ENCODE results near the gene MYO10. TPM values are rescaled to one million over a fixed set of nuclear protein-coding genes. Genes with fewer than 3 reads are reported as not detected.

Gene MYO10
- total and polyA plus RNA-seq, 2 experiments from 2014 or later: 119 to 276 TPM

- H3K27me3 ChIP-seq (ENCODE audit: insufficient read depth): no peaks in the 10 kb centered on the region
- no peaks in the 10 kb centered on the region for H3K9me3 Mint-ChIP-seq
- TF ChIP-seq STAT1 (IDR thresholded peaks at IDR 0.05; ENCODE audit: unreplicated experiment) (no peak), NANOG (IDR thresholded peaks at IDR 0.05; ENCODE audit: borderline replicate concordance) (no peak), CREB1 (CRISPR knock-in tag; IDR thresholded peaks at IDR 0.05; ENCODE audit: low read depth) (no peak), REST (IDR thresholded peaks at IDR 0.05; ENCODE audit: unreplicated experiment) (no peak), POLR2AphosphoS5 (IDR thresholded peaks at IDR 0.05; ENCODE audit: low read depth) (no peak), EZH2 (IDR thresholded peaks at IDR 0.05; ENCODE audit: low read depth, unreplicated experiment) (no peak), ZNF331 (CRISPR knock-in tag; IDR thresholded peaks at IDR 0.05; ENCODE audit: low read depth) (no peak), ZNF462 (CRISPR knock-in tag; IDR thresholded peaks at IDR 0.05) (no peak), ETS1 (IDR thresholded peaks at IDR 0.05) (no peak), CTCF (conservative IDR thresholded peaks at IDR 0.05; ENCODE audit: low read depth in 2 of 2) (no peak), ZNF114 (CRISPR knock-in tag; IDR thresholded peaks at IDR 0.05) (no peak), JUNB (IDR thresholded peaks at IDR 0.05; ENCODE audit: unreplicated experiment) (no peak), EZH2phosphoT487 (IDR thresholded peaks at IDR 0.05; ENCODE audit: unreplicated experiment) (no peak)
- no peaks in the 10 kb centered on the region for H4K20me1 ChIP-seq (replicated peaks; ENCODE audit: insufficient read depth)
- peaks cover 26% of the 10 kb centered on the region for H3K4me1 Mint-ChIP-seq
- no peak overlapping the region for H3K27ac Mint-ChIP-seq
- H3K36me3 ChIP-seq (ENCODE audit: insufficient read depth): peaks cover 15% of the 10 kb centered on the region
- no peak overlapping the region for H3K27ac ChIP-seq (ENCODE audit: low read depth)
- DNase-seq (ENCODE audit: low spot score): no peak
- H3K4me3 ChIP-seq: no peak overlapping the region
- no peaks in the 10 kb centered on the region for H3K9me2 ChIP-seq (ENCODE audit: insufficient read depth)
- H3K4me3 Mint-ChIP-seq: no peak overlapping the region
- no peak overlapping the region for H2AFZ ChIP-seq
- ATAC-seq: no peak
- no peak overlapping the region for H3K4me2 ChIP-seq
- no peaks in the 10 kb centered on the region for H3K79me2 ChIP-seq (replicated peaks; ENCODE audit: insufficient read depth)
- no peaks in the 10 kb centered on the region for H3F3A ChIP-seq (replicated peaks; ENCODE audit: low read depth)
- peaks cover 3% of the 10 kb centered on the region for H3K27me3 Mint-ChIP-seq (ENCODE audit: insufficient read depth, low read depth, poor library complexity)
- peaks cover 44% of the 10 kb centered on the region for H3K36me3 Mint-ChIP-seq (ENCODE audit: low read depth)
- H3K4me1 ChIP-seq (ENCODE audit: insufficient read depth): peaks cover 20% of the 10 kb centered on the region
Measured at GRCh38 chr5:16757146-16757545, 178.9 kb downstream of the MYO10 start.

Data from GM23338 (cell line).